ENCODE measurements around the gene PLEKHG4.

PLEKHG4 gene

GRCh38 chr16:67264277-67264676, 15.1 kb upstream of the PLEKHG4 start:
- no peak for DNase-seq (ENCODE audit: low read depth, low spot score)

DNA sequence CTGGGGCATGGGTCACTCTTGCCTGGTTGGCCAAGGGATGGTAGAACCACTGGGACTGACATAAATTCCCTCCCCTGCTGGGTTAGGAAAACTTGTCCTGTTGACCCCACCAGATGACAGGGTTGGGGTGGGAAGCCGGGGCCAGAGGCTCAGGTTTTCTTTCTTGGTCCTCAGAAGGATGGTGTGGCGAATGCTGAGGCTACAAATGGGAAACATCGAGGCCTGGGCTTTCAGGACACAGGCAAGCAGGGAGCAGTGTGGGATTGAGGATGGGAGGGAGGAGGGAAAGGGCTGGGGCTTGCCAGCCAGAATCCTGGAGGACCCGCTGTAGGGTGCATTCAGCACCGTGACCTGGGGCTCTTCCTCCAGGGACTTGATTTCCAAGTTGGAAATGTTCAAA, 14.5 kb upstream of the PLEKHG4 start:
- DNase-seq (ENCODE audit: low read depth, low spot score): no peak

- DNase-seq (ENCODE audit: low read depth, low spot score): no peak
Measured at GRCh38 chr16:67265834-67266233, 13.5 kb upstream of the PLEKHG4 start.

DNA sequence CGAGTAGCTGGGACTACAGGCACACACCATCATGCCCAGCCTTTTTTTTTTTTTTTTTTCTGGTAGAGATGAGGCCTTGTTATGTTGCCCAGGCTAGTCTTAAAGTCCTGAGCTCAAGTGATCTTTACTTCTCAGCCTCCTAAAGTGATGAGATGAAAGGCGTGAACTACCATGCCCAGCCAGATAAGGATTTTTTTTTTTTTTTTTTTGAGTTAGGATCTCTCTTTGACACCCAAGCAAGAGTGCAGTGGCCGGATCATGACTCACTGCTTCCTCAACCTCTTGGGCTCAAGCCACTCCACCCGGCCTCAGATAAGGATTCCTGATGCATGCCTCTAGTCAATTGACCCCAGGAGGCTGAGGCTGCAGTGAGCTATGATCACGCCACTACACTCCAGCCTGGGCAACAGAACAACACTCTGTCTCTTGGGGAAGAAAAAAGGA, 11.2 kb upstream of the PLEKHG4 start:
- no peak for DNase-seq (ENCODE audit: low read depth, low spot score)

- DNase-seq (ENCODE audit: low read depth, low spot score): no peak
Measured at GRCh38 chr16:67269766-67270165, 9.6 kb upstream of the PLEKHG4 start.

DNA sequence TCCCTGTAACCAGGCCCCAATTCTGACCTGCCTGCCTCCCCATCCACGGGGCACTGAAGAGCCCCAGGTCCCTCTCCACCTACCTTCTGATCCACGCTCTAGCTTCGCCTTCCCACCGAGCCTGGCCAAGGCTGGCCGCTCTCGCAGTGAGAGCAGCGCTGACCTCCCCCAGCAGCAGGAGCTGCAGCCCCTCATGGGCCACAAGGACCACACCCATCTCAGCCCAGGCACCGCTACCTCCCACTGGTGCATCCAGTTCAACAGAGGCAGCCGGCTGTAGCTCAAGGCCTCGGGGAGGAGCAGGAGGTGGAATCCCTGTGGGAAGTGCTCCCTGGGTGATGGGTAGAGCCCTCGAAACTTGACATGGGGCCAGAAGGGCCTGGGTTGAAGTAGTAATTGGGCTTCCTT, 8.4 kb upstream of the PLEKHG4 start:
- no peak for DNase-seq (ENCODE audit: low read depth, low spot score)

- no peak for DNase-seq (ENCODE audit: low read depth, low spot score)
Measured at GRCh38 chr16:67271446-67271845, 7.9 kb upstream of the PLEKHG4 start.

DNA sequence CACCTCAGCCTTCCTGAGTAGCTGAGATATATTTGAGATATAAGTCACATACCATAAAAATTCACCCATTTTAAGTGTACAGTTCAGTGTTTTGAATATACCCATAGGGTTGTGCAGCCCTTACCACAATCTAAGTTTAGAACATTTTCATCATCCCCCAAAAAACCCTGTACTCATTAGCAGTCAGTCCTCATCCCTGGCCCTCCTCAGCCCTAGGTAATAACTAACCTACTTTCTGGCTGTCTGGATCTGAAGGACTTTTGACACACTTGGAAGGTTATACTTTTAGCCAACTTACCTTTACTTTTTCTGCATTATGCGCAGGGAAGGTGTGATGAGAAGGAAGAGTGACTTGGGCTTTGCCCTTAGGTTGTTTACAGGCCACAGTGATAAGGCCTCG, 4.0 kb upstream of the PLEKHG4 start:
- DNase-seq (ENCODE audit: low read depth, low spot score): no peak

DNA sequence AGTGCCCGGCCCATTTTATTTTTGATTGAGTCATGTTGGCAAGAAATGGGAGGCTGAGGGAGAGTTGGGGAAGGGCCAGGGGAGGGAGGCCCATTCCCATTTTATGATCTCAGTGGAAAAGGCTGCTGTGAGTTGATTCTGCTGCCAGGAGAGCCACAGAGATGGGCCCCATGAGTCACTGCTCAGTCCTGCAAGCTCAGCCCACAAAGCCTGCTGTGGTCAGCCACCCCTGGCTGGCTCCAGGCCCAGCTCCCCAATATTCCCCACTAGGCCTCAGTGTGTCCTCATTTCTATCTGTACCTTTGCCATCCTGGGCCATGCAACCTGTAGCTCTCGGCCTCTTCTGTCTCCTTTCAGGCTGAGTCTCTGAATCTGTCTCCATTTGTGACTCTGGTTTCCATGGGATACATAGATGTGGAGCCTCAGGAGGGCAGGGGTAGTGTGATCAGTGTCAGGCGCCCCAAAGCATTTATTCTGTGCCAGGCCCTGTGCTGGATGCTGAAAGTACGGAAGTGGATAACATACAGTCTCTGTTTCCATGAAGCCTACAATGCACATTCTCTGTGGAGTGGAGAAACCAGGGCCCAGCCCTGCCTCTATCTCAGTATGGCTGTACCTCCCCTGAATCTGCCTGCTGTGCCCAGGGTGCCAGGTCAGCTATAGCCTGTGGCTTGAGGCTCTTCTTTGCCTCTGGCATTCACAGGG, 1.9 kb upstream of the PLEKHG4 start:
- DNase-seq (ENCODE audit: low read depth, low spot score): no peak

- no peak for DNase-seq (ENCODE audit: low read depth, low spot score)
Measured at GRCh38 chr16:67277999-67278772, 1.1 kb upstream of the PLEKHG4 start.

DNA sequence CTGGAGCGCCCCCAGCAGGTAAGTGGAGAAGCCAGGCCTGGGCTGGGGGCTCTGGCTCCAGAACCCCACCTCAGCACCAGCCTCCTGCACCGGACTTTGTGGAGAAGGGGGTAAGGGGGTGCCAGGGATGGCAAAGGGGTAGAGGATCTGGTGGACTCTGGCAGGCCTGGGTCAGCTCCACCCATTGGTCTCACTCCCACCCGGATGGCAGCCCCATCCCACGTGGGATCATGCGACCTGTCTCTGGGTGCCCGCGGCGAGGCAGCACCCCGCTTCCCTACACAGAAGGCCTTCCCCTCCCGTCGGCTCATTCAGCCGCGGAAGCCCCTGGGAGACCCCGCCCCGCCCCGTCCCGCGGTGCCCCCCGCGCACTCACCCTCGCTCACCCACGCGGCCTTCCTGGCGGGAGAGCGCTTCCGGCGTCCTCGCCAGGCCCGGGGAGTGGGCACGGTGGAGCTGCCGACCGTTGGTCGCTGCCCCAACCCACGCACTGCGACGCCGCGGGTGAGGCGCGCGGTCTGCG, 498 bp upstream of the PLEKHG4 start:
- no peak for DNase-seq (ENCODE audit: low read depth, low spot score)

DNA sequence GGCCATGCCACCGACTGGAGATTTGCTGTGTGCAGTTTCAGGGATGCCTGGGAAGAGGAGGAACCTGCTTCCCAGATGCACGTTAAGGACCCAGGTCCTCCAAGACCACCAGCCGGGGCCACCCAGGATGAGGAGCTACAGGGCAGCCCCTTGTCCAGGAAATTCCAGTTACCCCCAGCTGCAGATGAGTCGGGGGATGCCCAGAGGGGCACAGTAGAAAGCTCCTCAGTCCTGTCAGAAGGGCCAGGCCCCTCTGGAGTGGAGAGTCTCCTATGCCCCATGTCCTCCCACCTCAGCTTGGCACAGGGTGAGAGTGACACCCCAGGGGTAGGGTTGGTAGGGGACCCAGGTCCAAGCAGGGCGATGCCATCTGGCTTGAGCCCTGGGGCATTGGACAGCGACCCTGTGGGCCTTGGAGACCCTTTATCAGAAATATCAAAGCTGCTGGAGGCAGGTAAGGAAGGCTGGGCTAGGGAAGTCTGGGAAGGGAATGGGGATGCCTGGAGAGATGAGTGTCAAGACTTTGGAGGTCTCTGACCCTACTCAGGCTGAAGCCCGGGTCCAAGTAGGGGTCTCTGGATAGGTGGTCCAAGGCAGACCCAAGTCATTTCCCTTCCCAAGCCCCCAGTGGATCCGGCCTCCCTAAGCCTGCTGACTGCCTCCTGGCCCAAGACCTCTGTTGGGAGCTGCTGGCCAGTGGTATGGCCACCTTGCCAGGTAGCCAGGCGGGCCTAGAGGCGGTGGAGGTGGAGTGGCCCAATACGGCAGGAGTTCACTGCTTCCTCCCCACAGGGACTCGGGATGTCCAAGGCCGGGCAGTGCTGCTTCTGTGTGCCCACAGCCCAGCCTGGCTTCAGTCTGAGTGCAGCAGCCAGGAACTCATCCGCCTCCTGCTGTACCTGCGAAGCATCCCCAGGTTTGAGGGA, 1.0 kb downstream of the PLEKHG4 start:
- DNase-seq (ENCODE audit: low read depth, low spot score): no peak

DNA sequence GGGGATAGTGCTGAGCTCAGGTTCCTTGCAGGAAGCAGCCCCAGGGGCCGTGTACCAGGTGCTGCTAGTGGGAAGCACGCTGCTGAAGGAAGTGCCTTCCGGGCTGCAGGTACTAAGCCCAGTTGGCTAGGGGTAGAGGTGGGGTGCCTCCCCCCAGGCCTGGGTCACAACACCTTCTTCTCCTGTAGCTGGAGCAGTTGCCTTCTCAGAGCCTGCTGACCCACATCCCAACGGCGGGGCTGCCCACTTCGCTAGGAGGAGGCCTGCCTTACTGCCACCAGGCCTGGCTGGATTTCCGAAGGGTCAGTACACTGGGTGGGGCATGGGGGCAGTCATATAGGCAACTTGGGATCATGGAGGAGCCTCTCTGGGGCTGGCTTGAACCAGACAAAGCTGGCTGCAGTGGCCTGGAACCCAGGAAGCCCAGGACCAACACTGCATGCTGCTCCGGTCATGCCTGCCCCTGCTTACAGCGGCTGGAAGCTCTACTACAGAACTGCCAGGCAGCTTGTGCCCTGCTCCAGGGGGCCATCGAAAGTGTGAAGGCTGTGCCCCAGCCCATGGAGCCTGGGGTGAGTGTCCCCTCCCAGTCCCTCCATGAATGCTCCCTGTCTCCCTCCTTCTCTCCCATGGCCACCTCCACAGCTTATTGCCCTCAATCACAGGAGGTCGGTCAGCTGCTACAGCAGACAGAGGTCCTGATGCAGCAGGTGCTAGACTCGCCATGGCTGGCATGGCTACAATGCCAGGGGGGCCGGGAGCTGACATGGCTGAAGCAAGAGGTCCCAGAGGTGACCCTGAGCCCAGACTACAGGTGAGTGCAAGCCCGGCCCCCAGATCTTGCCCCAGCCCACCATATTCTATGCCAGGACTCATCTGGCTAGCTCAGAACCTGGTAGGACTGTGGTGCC, 2.5 kb downstream of the PLEKHG4 start:
- no peak for DNase-seq (ENCODE audit: low read depth, low spot score)

DNA sequence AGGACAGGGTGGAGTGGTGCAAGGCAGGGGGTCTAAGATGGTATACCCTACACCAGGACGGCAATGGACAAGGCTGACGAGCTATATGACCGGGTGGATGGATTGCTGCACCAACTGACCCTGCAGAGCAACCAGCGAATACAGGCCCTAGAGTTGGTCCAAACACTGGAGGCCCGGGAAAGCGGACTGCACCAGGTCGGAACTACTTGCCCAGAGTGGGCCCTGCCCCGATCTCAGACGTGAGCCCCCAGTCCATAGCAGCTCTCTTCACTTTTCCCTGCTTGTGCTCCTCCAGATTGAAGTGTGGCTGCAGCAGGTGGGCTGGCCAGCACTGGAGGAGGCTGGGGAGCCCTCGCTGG, 3.1 kb downstream of the PLEKHG4 start:
- no peak for DNase-seq (ENCODE audit: low read depth, low spot score)

GRCh38 chr16:67283039-67283825, 3.9 kb downstream of the PLEKHG4 start:
- no peak for DNase-seq (ENCODE audit: low read depth, low spot score)

- no peak for DNase-seq (ENCODE audit: low read depth, low spot score)
Measured at GRCh38 chr16:67283826-67284555, 4.7 kb downstream of the PLEKHG4 start.

GRCh38 chr16:67284699-67285646, 5.6 kb downstream of the PLEKHG4 start:
- no peak for DNase-seq (ENCODE audit: low read depth, low spot score)
